Activated CD8-positive, alpha-beta memory T cell treated with anti-CD3 and anti-CD28 coated beads, Interleukin-2, amount 50 U/mL, for 48 hours (primary cell): ENCODE measurements around the gene ZBTB7A.
"Not testable (repeated sequence)": the region's sequence is repeated elsewhere in the genome, so short reads cannot be mapped to it uniquely, and the experiment has no call there.

Experiments
- DNase-seq: peaks from one replicate; pipeline ENCODE4 v3.0.0-alpha.2; 2020

ZBTB7A gene

GRCh38 chr19:4013886-4014540, 52.7 kb downstream of the ZBTB7A start:
- no peak for DNase-seq

GRCh38 chr19:4012975-4013634, 53.6 kb downstream of the ZBTB7A start:
- DNase-seq, result no peak

- DNase-seq, result no peak
Measured at GRCh38 chr19:4012092-4012974, 54.4 kb downstream of the ZBTB7A start.

- not testable (repeated sequence) for DNase-seq
Measured at GRCh38 chr19:4011430-4011829, 55.3 kb downstream of the ZBTB7A start.

- no peak for DNase-seq
Measured at GRCh38 chr19:4010808-4011110, 55.9 kb downstream of the ZBTB7A start.

- DNase-seq, result no peak
Measured at GRCh38 chr19:4009990-4010807, 56.5 kb downstream of the ZBTB7A start.

GRCh38 chr19:4007836-4008539, 58.7 kb downstream of the ZBTB7A start:
- peak; percentile 69 for DNase-seq

GRCh38 chr19:4007021-4007835, 59.5 kb downstream of the ZBTB7A start, which contains the start of gene PIAS4:
Gene PIAS4, plus strand, starts transcription at chr19:4007736. Its CDS starts 25 bp downstream, at chr19:4007761.
- peak; percentile 96 for DNase-seq

GRCh38 chr19:4005436-4005835, 61.3 kb downstream of the ZBTB7A start:
- not testable (repeated sequence) for DNase-seq

GRCh38 chr19:4000798-4001197, 65.9 kb downstream of the ZBTB7A start:
- not testable (repeated sequence) for DNase-seq

- not testable (repeated sequence) for DNase-seq
Measured at GRCh38 chr19:3998667-3999412, 67.9 kb downstream of the ZBTB7A start.

GRCh38 chr19:3995607-3996006, 71.1 kb downstream of the ZBTB7A start:
- DNase-seq, result no peak
